Measurements from ENCODE around the gene ABCC8.

The ABCC8 gene

DNA sequence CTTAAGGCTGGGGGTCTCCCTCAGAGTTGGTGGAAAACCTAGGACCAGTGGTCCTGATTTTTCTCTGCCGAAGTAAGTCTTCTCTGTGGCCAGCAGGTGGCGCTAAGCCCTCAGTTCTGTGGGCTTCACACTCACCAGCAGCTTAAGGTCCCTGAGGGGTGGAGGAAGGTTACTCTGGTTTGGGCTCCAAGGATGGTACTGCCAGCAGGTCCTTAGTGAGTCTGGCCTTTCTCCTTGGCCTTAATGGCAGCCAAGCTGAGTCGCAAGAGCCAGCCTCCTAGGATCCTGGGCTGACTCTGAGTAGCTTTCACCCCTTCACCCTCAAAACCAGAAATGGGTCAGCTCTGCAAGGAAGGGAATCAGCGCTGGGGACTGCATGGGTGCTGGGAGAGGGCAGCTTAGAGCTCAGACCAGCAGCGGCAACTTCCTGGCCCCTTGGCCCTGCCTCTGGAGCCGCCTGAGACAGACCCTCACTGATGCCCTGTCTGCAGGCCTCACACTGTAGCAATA is 92.6 kb downstream of the ABCC8 start:
- no peak overlapping the region for H3K4me3 ChIP-seq (replicated peaks; ENCODE audit: low read depth, low read length)
- peak; percentile 52 for DNase-seq (ENCODE audit: extremely low read depth, low read depth)
- TF ChIP-seq, protein P1, sequence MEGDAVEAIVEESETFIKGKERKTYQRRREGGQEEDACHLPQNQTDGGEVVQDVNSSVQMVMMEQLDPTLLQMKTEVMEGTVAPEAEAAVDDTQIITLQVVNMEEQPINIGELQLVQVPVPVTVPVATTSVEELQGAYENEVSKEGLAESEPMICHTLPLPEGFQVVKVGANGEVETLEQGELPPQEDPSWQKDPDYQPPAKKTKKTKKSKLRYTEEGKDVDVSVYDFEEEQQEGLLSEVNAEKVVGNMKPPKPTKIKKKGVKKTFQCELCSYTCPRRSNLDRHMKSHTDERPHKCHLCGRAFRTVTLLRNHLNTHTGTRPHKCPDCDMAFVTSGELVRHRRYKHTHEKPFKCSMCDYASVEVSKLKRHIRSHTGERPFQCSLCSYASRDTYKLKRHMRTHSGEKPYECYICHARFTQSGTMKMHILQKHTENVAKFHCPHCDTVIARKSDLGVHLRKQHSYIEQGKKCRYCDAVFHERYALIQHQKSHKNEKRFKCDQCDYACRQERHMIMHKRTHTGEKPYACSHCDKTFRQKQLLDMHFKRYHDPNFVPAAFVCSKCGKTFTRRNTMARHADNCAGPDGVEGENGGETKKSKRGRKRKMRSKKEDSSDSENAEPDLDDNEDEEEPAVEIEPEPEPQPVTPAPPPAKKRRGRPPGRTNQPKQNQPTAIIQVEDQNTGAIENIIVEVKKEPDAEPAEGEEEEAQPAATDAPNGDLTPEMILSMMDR (IDR thresholded peaks at IDR 0.05; ENCODE audit: low read depth, low read length, missing control alignments) = peak; percentile 94

- TF ChIP-seq, protein P1 (IDR thresholded peaks at IDR 0.05; ENCODE audit: low read depth, low read length, missing control alignments) = no peak
- no peak for DNase-seq (ENCODE audit: extremely low read depth, low read depth)
- no peak overlapping the region for H3K4me3 ChIP-seq (replicated peaks; ENCODE audit: low read depth, low read length)
These were observed 93.2 kb downstream of the ABCC8 start for GRCh38 chr11:17383461-17383860.

GRCh38 chr11:17382046-17382728 is 94.5 kb downstream of the ABCC8 start:
- H3K4me3 ChIP-seq (replicated peaks; ENCODE audit: low read depth, low read length) = no peak overlapping the region
- TF ChIP-seq, protein P1 (IDR thresholded peaks at IDR 0.05; ENCODE audit: low read depth, low read length, missing control alignments) = no peak
- DNase-seq (ENCODE audit: extremely low read depth, low read depth) = no peak

GRCh38 chr11:17381156-17381555 is 95.5 kb downstream of the ABCC8 start:
- no peak for DNase-seq (ENCODE audit: extremely low read depth, low read depth)
- no peak overlapping the region for H3K4me3 ChIP-seq (replicated peaks; ENCODE audit: low read depth, low read length)
- TF ChIP-seq, protein P1 (IDR thresholded peaks at IDR 0.05; ENCODE audit: low read depth, low read length, missing control alignments) = no peak

DNA sequence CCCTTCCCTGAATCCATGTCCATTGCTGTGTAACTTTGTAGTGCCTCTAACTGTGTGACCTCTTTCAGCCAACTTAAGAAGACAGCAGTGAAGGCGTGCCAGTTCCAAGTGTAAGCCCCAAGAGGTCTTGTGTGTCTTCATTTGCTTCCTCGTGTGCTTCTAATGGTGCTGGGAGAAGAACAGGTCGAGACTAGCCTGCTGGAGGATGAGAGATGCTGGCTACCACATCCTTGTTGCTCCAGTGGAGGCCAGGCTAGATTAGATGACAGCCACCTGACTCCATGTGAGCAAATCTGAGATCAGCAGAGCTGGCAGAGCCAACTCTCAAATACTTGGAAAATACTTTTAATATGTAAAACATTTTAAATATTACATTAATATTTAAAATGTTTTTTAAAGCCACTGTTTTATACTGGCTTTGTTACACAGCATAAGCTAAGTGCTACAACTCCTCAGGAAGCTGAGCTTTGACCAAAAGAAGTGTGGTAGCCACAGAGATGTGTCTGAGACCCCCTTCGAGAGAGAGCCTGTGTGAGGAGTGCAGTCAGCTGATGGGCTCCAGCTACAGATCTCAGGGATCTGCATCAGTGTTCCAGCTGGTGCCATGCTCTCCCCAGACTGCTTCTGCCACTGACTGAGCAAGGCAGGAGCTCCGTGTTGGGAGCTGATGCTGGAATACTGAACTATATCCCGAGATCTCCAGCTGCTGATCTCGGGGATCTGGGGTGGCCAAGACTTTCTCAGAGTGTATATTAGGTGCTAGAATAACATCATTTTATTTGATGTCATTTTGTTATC is 97.1 kb downstream of the ABCC8 start:
- H3K4me3 ChIP-seq (replicated peaks; ENCODE audit: low read depth, low read length) = no peak overlapping the region
- DNase-seq (ENCODE audit: extremely low read depth, low read depth) = no peak
- TF ChIP-seq, protein P1 (IDR thresholded peaks at IDR 0.05; ENCODE audit: low read depth, low read length, missing control alignments) = no peak

- no peak for DNase-seq (ENCODE audit: extremely low read depth, low read depth)
- H3K4me3 ChIP-seq (replicated peaks; ENCODE audit: low read depth, low read length) = no peak overlapping the region
- TF ChIP-seq, protein P1 (IDR thresholded peaks at IDR 0.05; ENCODE audit: low read depth, low read length, missing control alignments) = no peak
These were observed 98.0 kb downstream of the ABCC8 start for GRCh38 chr11:17378655-17379054.
